COLO668 (cell line): ENCODE data around the gene AUH.

Experiments used
- DNase-seq: peaks from one replicate; lab custom pipeline; 2025; ENCODE audit not compliant: unreplicated experiment; lab: John Stamatoyannopoulos, UW

Gene AUH

DNA sequence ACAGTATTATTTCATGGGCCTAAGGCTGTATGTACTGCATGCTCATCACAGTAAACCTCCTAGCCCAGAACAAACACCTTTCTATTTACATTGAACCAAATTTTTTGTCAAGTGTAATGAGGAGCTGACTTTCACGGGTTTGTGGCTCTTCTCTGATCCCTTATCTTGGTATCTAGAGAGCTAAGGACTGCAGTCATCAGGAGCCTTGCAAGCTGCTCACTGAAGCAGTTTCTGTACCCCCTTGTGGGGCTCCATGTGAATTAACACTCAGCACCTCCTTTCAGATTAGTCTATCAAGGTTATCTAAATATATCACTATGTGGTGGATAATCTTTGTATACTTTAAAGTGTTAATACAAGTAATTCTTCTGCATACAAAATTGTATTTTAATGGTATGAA, 108.2 kb downstream of the AUH start:
- no peak for DNase-seq

DNA sequence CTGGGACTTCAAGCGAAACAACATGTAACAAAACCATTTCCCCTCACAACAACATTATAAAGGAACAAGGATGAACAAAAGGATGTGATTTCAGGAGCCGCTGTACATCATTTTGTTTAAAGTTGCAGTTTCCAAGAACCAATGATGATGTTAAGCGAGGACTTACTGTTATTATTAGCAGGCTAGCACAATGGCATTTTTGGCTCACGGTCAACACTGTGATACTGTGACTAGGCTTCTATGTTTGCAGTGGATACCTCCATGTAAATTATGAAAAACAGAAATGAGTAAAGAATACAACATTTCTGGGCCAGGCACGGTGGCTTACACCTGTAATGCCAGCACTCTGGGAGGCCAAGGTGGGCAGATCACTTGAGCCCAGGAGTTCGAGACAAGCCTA, 113.0 kb downstream of the AUH start:
- no peak for DNase-seq

DNA sequence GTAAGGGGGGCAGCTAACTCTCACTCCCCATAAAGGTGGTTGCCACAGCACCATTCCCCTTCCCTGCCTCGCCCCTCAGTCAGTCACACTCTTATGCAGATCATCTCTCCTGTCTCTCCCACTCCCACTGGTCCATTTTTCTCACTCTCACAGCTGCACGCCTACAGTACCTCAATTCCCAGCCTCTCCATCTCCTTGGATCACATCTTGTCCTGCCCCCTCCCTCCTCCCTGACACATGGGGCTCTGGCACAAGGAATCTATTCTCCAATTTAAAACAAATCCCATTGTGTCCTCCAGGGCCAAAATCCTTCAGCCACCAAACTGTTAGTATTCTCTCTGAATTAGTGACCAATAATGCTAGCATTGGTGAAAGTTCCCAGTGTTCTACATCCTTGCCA, 114.4 kb downstream of the AUH start:
- DNase-seq = no peak

DNA sequence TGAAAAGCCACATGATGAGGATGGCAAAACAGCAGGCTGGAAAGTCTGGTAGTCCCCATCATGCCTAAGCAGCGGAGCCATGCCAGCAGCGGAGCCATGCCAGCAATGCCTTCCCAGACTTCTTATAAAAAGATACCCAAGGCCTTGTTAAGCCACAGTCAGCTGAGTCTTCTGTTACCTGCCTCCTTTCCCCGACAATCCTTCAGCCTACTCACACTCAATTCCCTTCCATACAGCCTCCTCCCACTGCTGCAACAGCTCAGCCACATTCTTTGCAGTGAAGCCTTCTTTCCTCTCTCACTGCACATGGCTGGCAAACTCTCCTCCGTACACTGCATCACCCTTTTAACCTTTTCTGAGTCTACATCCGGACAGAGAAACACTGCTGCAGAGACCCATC, 114.9 kb downstream of the AUH start:
- DNase-seq = no peak

DNA sequence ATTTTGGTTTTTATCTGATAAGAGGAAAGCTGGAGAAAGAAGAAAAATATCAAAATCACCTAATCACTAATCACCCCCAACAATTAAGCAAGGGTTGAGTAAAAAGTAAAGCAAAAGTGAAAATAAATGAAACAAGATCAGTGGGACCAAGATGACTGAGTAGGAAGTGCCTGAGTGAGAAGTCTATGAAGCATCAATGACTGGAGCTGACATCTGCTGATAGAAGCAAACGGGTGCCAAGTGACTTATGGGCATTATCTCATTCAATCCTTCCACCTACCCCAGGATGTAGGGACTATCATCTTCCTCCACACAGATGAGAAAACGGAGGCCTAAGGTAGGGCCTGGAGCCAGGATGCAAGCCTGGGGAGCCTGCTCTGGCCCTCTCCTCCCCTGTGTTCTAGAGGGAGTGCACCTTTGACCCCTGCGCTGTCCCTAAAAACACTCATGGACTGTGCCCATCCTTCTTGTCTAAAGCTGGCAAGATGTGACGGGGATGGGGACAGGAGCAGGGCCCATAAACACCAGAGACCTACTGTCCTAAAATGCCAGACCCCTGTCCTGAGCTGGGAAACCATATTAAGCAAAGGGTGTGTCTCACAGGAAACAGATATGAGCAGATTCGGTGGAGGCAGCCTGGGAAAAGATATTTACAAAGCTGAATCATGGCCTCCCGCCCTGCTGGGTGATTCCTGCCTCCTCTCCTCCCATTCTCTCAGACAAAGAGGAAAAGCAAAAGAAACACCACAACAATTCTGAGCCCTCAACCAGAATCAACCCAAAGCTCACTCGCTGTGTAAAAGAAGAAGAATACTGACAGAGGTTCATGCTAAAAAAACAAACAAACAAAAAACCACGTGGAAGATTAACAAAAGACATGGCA, 116.0 kb downstream of the AUH start:
- DNase-seq = no peak

DNA sequence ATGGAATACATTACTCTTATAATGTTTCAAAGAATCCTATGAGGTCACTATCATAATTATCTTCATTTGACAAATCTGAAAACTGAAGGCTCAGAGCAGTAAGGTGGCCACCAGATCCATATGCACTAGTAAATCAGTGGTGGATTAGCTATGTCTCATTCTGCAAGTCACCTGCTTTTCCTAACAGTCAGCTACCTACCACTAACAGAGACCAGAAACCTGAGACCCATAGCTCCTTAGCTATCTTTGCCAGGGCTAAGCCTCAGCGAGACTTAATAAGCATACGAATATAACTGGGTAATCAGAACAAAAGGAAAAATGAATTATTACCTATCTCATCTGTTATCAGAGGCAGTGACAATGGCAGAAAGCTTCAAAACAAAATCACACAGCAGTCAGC, 118.7 kb downstream of the AUH start:
- DNase-seq = no peak

DNA sequence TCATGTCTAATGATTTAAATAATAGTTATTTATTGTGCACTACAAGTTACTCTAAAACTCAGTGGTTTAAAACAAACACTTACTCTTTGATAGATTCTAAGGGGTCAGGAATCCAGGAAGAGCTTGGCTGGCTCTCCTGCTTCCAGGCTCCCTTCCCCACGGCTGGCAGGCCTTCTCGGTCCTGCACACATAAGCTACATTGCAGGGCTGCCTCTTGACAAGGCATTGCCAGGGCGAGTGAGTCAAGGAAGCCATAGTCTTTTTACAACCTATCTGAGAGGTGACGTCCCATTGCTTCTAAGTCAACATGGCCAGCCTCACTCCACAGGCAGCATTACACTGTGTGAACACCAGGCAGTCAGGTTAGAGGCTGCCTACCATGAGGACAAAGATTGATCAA, 119.8 kb downstream of the AUH start:
- no peak for DNase-seq

DNA sequence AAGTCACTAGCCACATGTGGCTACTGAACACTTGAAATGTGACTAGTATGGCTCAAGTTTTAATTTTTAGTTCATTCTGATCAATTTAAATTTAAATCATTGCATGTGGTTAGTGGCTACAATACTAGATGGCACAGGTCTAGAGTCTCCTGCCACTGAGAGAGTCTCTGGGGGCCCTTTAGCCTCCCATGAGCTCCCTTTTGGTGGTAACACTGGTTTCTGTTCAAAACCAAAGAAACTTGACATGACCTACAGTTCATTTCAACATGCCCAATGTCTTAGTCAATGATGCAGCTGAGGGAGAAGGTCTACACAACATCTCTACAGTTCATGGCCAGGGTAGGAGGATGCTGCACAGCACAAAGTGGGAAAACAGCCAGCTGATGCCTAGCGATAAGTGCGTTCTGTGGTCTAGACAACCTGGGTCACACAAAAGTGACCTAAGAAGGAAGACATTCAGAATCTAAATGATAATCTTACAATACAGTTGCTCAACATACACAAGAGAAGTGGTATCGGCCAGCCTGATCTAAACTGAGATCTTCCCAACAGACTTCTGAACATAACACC, 121.0 kb downstream of the AUH start:
- no peak for DNase-seq

DNA sequence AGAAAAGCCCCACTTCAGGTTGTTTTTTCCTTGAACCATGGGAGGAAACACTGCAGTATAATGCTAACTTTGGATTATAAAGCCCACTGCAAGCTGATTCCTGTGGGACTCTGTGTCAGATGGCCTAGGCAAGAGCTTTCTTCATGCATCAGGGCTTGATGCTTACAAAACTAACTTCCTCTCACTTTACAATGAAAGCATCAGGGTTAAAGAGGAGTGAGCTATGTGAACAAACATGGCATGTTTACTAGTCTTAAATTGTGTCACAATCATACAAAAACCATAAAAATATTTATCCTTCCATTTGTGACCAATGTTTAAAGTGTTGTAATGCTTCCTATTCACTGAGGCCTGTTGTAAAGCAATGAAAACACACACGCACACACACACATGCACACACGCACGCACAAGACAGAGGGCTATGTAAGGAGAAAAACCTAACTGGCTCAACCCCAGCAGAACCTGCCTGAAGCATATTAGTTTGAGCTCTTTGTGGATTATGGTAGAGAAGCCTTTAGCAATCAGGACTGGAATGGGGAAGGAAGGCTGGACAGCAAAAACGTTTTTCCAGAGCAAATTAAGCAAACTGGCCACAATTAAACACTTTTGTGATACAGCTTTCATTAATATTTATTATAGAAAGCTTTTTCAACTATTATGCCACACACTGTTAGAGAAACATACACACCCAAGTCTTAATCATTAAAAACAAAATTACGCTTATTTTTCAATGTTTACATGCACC, 122.2 kb downstream of the AUH start:
- no peak for DNase-seq

DNA sequence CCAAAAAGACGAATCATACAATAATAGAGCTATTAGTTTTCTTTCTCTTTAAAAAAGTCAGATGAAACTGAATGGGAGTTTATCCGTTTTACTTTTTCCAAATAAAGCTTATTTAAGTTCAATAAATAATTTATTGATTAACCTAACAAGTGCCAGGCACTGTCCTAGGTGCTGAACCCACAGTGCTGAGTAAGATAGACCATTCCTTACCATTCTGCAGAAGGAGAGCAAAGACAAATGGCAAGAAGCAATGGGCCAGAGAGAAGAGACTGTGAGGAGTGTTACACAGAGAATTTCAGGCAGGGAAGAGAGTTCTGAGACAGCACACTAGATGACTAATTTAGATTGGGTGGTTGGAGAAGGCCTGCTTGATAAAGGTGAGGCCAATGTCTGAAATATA, 127.2 kb downstream of the AUH start:
- no peak for DNase-seq

DNA sequence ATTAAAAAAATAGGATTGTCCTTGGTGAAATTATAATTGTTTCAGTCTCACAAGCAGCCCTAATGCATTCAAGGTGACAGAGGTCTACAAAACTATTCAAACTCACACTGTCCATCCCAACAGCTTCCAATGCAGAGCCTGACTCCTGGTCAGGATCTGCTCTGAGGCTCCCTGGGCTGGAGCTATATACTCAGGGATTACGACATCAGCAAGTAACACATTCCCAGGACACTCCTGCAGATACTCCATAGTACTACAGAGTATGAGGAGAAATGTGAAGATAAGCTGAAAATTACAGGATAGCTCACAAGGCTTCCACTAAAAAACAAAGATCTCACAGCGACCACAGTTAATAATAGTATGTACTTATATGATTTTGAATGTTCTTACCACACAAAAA, 130.1 kb downstream of the AUH start:
- no peak for DNase-seq

DNA sequence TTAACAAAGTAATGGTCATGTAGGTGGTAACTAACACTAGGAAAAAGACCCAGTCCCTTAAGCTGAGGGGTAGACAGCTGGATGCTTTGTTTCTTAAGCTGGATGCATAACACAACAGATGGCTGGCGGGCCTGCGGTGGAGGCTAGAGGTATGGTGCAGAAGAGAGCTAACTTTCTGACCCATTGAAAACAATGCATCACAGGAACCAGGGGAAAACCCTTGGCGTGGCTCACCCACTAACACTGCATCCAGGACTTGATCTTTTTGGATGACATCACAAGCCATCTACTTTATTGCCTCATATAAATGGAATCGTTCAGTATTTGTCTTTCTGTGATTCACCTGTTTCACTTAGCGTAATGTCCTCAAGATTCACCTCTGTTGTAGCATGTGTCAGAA, 138.7 kb downstream of the AUH start:
- no peak for DNase-seq

DNA sequence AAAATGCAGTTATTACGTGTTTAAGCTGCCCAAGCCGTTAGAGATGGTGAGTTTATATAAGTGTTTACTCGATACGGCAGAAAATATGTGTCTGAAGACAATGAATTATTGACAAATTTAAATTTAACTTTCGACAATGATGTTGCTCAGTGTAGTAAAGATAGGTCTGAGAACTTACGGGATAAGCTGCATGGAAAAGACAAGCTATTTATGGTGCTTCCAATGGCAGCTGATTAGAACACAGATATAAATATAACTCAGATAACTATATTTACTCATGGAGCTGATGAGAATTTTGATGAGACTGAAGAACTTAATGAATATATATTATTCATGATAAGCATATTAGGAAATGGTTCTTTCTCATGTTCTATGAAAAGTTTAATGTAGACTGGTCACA, 139.3 kb downstream of the AUH start:
- DNase-seq = no peak

DNA sequence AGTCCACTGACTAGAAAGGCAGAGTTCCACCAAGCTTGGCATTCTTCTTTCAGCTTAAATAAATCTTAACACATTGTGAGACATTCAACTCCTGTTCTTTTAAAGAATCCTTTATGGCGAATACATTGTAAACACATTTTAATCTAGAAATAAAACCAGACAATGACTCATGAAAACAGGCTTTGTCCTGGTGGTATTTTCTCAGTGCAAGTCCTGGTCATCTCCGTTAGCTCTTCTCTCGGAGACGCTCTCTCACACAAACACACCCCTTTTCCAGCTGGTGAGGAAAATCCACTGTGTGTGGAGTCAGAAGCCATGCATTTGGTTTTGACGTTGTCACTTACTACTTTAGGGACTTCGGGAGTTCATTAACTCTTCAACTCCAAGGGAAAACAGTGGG, 140.4 kb downstream of the AUH start:
- DNase-seq = no peak

DNA sequence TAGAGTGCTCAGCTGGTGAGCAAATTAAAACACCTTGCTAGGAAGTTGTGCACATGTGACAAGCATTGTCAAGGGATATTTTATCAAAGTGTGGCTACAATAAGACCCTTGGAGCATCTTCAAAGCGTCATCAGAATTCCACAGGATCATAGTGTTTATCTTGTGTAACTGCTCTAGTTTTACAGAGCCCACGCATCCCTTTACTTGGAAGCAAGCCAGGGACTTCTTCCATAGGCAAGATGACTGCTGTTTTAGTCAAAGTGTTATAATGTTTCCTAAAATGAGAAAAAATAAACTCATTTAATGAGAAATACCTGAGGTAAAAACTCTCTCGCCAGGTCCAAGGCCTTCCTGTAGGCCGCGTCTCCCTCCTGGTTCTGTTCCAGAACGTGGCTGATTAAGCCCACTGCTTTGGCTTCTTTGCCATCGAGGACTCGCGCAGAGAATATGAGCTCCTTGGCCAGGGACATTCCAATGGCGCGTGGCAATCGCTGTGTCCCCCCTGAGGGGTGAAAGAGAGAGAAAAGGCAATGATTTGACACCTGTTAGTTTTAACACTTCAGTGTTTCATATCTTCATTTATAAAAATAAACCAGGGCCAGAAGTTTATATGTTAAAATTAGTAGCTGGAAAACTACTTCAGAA, 141.1 kb downstream of the AUH start:
- no peak for DNase-seq

DNA sequence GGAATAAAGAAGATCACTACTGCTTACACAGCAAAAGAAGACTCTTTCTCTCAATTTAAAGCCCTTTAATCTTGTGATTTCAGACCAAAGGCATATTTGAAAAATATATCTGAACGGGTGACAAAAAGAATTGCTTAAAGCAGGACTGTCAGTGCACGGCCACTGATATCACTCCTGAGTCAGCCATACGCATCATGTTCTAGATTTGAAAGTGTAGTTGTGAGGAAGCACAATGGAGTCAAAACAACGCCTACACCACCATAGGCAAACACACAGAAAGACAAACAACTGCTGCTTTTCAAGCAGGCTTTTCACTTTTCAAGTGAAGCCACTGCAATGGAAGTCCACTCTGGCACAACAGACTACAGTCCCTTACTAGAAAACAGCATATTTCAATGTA, 141.7 kb downstream of the AUH start:
- no peak for DNase-seq

DNA sequence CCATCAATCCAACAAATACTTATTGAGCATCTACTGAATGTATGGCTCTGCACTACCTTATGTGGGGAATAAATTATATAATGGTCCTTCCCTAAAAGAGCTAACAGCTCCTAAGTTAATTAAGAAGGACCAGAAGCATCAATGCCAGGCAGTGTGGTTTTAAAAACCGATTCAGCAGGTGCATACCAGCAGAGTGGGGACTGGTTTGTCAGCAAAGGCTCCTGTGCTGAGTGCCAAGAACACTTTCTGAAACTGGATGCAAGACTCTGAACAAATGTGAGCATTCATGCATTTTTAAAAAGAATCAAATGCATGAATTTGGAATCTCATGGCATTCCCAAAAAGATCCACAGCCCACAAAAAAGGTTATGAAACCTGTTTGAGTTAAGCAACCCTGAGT, 142.2 kb downstream of the AUH start:
- no peak for DNase-seq

DNA sequence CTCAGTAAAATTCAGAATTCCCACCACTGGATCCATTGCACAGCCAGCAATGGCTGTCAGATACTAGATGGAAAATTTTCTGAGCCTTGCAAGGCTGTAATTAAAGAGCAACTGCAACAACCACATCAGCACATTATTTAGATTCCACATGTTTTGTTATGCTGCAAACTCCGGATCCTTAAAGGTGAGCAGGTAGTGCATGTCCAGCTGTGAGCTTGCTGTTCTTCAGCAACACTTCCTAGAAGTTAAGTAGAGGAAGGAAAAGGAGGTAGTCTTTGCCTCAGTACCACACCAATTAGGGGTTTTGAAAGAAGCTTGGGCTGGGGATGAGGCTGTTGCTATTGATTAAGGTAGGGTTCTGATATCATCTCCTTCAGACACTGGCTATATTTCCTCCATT, 144.3 kb downstream of the AUH start:
- DNase-seq = no peak

DNA sequence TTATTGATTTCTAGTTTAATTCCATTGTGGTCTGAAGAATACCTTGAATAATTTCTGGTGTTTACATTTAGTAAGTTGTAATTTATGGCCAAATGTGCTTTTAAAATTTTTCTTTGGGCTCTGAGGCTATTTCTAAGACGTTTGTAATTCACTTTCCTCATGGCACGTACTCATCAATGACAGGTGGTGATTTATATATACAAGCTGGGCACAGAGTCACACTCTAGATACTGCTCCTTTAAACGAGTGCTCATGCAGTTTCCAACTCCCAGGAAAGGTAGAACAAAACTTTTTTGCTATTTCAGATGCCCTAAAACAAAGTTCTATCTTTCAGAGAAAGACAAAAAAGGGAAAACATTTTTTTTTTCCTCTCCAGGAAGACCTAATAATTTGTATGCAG, 146.9 kb downstream of the AUH start:
- no peak for DNase-seq

DNA sequence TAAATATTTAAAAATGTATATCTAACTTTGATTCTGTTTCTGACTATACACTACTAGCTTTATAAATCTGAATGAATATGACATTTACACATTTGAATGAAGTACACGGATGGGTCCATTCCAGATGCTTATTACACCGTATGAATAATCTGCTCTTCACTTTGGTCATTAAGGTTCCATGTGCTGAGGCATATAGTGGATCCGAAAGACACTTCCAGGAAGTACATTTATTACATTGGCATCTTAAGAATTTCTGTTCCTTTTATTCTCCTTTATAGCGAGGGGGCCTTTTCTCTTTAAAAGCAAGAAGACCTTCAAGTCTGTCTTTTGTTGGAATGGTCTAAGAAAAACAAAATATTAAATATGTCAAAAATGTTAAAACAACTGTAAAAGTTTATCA, 147.6 kb downstream of the AUH start:
- DNase-seq = no peak

DNA sequence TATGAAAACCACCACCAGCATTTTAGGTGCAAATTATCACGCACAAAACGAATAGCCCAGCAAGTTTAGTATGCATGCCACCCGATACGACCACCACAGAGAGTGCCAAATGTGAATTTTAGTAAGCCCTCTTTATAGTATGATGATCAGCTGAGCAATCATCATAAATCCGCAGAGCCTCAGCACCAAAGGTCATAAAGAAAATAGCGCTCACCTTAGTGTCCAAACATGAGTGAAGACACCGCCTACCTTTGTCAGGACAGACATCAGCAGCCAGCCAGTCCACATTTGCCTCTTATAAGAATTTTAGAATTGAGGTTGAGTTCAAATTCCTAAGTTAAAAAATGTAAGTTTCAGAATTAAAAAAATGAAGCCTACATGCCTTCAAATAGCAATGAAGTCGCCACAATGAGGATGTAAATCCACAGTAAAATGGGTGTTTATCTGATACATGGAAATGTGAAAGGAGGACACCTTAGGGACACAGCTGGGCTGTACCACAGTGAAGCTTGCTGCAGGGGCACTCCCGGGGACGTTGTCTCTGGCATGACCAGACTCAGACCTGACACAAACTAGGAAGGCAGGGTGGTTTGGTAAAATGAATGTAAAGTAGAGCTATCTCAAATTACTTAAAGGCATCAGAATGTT, 149.0 kb downstream of the AUH start:
- DNase-seq = no peak
